Subcutaneous adipose tissue (tissue), 4 donors: Measurements from ENCODE around the gene MRO. TPM values are rescaled to one million over a fixed set of nuclear protein-coding genes. Genes with fewer than 3 reads are reported as not detected.

ENCODE experiments used
- total RNA-seq, 4 donors: library from RNA; depleted of rRNA; stranded (reverse); fragments of >200 nt; gene quantifications; one replicate each; pipeline ENCODE4 v1.1.0, GENCODE V29; 2016
- TF ChIP-seq, protein P1 (sequence below): fragments of 450-650 bp; IDR thresholded peaks from one replicate; pipeline ENCODE4 v1.5.1; 2016; ENCODE audit warnings: low read depth, mild to moderate bottlenecking, control low read depth, antibody characterized with exemption, moderate library complexity

MRO gene
- total RNA-seq, 4 donors from 2014 or later = 0.49 to 3.2 (median 1.7) TPM

DNA sequence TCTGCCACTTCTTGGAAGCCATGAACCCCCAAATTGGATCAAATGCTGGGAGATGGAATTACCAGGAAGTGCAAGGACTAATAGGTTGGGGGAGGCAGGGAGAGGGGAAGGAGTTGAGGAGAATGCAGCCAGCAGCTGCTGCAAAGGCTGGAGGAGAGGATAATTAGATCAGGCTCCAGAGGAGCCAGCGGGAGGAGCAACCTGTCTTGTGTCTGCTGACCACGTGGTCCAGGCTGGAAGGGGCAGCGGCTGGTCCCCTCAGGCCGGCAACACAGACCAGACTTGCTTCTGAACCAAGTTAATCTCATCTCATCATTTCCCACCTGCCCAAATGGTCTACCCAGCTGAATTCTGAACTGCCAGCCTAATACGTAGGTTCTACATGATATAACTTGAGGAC, 68.3 kb downstream of the MRO start:
- TF ChIP-seq, protein P1, sequence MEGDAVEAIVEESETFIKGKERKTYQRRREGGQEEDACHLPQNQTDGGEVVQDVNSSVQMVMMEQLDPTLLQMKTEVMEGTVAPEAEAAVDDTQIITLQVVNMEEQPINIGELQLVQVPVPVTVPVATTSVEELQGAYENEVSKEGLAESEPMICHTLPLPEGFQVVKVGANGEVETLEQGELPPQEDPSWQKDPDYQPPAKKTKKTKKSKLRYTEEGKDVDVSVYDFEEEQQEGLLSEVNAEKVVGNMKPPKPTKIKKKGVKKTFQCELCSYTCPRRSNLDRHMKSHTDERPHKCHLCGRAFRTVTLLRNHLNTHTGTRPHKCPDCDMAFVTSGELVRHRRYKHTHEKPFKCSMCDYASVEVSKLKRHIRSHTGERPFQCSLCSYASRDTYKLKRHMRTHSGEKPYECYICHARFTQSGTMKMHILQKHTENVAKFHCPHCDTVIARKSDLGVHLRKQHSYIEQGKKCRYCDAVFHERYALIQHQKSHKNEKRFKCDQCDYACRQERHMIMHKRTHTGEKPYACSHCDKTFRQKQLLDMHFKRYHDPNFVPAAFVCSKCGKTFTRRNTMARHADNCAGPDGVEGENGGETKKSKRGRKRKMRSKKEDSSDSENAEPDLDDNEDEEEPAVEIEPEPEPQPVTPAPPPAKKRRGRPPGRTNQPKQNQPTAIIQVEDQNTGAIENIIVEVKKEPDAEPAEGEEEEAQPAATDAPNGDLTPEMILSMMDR = no peak

GRCh38 chr18:50750546-50750945, 69.3 kb downstream of the MRO start:
- TF ChIP-seq, protein P1 = no peak

GRCh38 chr18:50749945-50750344, 69.9 kb downstream of the MRO start:
- TF ChIP-seq, protein P1 = no peak

- TF ChIP-seq, protein P1 = no peak
Observed at GRCh38 chr18:50749421-50749820, 70.4 kb downstream of the MRO start.

DNA sequence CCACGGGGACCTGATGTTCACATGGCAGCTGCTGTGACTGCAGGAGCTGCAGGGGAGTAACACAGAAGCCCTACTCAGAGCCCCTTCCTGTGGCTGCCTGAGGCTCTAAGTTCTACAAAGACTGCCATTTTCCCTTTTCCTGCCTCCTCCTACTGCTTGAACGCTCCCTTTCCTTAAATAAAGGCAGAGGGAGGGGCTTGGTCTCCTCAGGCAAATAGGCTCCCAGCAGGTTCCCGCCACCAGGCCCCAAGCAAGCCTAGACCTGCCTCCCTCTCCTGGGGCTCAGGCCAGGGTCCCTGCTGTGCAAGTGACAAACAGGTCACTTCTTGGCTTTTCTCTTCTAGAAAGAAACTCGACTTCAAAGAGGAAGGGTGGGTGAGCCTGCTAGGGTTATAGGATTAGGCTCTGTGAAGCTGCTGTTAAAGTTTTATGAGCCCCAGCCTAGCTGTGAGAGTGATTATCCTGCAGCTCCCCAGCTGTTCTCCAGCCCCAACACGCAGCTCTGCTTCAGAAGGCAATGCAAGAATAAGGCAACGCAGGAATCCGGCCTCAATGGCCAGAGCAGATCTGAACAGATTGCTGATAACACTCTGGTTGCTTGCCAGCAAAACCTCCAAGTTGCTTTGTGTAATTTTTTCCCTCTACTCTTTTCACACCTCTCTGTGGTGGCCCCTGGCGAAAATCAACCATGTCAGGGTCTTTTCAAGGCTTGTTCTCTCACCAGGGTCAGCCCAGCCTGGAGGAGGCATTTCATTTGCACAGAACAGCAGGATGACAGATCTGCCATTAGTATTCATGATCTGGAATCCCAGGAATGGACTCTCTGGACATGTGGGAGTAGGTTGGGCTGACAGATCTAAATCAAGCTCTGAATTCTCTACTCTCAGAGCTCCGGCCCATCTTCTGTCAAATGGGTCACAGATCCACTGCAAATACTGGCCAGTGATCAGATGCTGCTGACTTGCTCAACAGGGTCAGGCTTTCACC, 71.3 kb downstream of the MRO start:
- TF ChIP-seq, protein P1 = no peak

DNA sequence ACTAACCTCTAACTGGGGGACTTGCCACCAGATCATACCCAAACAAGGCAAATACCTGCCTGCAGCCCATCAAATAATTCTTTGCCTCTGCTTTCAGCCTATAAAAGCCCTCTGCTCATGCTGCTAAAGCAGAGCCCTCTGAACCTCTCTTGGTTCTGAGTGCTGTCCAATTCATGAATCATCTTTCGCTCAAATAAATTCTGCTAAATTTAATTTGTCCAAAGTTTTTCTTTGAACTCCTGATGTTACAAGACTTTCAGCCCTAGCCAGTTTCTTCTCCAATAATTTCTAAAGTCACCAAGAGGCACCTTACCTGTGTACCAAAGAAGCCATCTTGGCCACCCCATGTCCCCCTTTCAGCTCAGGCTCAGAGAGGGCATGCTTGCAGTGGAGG, 72.0 kb downstream of the MRO start:
- TF ChIP-seq, protein P1 = no peak

- TF ChIP-seq, protein P1 = no peak
Observed at GRCh38 chr18:50745945-50746344, 73.9 kb downstream of the MRO start.
